ENCODE results near the gene DYNLL2. TPM values are rescaled to one million over a fixed set of nuclear protein-coding genes. Genes with fewer than 3 reads are reported as not detected.
"Not testable (repeated sequence)": the region's sequence is repeated elsewhere in the genome, so short reads cannot be mapped to it uniquely, and the experiment has no call there.

The DYNLL2 gene
- total and polyA plus RNA-seq, 9 donors = 11.0 to 51.1 (median 34.1) TPM

DNA sequence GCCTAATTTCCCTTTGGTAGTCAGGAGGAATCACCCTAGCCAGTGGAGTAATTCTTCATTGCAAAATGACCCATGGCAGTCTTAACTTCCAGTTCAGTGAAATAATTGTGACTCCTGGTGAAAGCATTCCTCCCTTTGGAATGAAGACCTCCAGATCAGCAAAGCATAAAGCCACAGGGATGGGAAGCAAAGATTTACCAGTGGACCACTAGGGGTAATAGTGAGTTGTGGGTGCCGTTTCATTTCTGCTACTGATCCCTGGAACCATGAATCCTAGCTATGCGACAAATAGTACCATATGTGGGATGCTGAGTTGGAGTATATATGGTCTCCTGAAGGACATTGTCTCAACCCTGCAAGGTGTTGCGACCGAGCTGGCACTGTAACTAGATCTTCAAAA, 13.7 kb downstream of the DYNLL2 start:
- whole genome bisulfite sequencing, 3 donors = 74 to 81% (median 75%) methylated on average over 4 of the region's 4 CpGs
- no peaks in the 10 kb centered on the region for H3K4me1 ChIP-seq (ENCODE audit: insufficient read depth)
- TF ChIP-seq POLR2A (IDR thresholded peaks at IDR 0.05) (no peak), EP300 (IDR thresholded peaks at IDR 0.05) (no peak)
- TF ChIP-seq, protein P1, sequence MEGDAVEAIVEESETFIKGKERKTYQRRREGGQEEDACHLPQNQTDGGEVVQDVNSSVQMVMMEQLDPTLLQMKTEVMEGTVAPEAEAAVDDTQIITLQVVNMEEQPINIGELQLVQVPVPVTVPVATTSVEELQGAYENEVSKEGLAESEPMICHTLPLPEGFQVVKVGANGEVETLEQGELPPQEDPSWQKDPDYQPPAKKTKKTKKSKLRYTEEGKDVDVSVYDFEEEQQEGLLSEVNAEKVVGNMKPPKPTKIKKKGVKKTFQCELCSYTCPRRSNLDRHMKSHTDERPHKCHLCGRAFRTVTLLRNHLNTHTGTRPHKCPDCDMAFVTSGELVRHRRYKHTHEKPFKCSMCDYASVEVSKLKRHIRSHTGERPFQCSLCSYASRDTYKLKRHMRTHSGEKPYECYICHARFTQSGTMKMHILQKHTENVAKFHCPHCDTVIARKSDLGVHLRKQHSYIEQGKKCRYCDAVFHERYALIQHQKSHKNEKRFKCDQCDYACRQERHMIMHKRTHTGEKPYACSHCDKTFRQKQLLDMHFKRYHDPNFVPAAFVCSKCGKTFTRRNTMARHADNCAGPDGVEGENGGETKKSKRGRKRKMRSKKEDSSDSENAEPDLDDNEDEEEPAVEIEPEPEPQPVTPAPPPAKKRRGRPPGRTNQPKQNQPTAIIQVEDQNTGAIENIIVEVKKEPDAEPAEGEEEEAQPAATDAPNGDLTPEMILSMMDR (IDR thresholded peaks at IDR 0.05) = no peak
- H3K27me3 ChIP-seq = no peaks in the 10 kb centered on the region
- no peak overlapping the region for H3K27ac ChIP-seq
- H3K4me3 ChIP-seq = no peak overlapping the region
- no peaks in the 10 kb centered on the region for H3K36me3 ChIP-seq
- no peaks in the 10 kb centered on the region for H3K9me3 ChIP-seq
- intact Hi-C loops (cut with DNase I) = no loop called here
- no peak for DNase-seq

GRCh38 chr17:58097384-58098088, 14.3 kb downstream of the DYNLL2 start:
- Histone ChIP-seq H3K4me1 (ENCODE audit: insufficient read depth) (no peaks in the 10 kb centered on the region), H3K9me3 (no peaks in the 10 kb centered on the region), H3K27me3 (no peaks in the 10 kb centered on the region), H3K4me3 (no peak overlapping the region), H3K36me3 (no peaks in the 10 kb centered on the region), H3K27ac (no peak overlapping the region)
- intact Hi-C loops (cut with DNase I) = no loop called here
- DNase-seq = no peak
- TF ChIP-seq EP300 (IDR thresholded peaks at IDR 0.05) = no peak
- TF ChIP-seq, protein P1 (IDR thresholded peaks at IDR 0.05) = no peak
- no peak for TF ChIP-seq POLR2A (IDR thresholded peaks at IDR 0.05)

DNA sequence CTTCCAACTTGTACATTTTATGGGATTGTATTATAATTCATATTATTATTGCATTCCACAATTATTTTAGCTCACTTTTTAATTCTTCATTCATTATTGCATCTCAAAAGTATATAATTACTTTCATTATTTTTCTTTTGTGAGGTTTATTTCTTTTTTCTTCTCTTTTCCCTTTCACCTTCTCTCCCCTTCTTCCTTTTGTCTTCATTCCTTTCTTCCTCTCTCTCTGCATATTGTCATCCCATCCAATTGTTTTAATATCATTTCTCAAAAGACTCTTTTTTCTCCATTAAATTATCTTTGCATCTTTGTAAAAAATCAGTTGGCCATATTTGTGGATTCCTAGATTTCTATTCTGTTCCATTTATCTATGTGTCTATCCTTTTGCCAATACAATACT, 17.3 kb downstream of the DYNLL2 start:
- no peak for DNase-seq
- Histone ChIP-seq H3K27ac (no peak overlapping the region), H3K4me3 (no peak overlapping the region), H3K36me3 (no peaks in the 10 kb centered on the region), H3K4me1 (ENCODE audit: insufficient read depth) (no peaks in the 10 kb centered on the region), H3K9me3 (no peaks in the 10 kb centered on the region), H3K27me3 (no peaks in the 10 kb centered on the region)
- TF ChIP-seq, protein P1 (IDR thresholded peaks at IDR 0.05) = no peak
- TF ChIP-seq EP300 (IDR thresholded peaks at IDR 0.05) = no peak
- TF ChIP-seq POLR2A (IDR thresholded peaks at IDR 0.05) = no peak
- intact Hi-C loops (cut with DNase I) = no loop called here

- H3K9me3 ChIP-seq; DNase-seq; H3K4me1 ChIP-seq (ENCODE audit: insufficient read depth); H3K27ac ChIP-seq; H3K36me3 ChIP-seq; intact Hi-C loops (cut with DNase I); H3K4me3 ChIP-seq; H3K27me3 ChIP-seq: not testable (repeated sequence)
Measured at GRCh38 chr17:58101898-58102297, 18.7 kb downstream of the DYNLL2 start.

DNA sequence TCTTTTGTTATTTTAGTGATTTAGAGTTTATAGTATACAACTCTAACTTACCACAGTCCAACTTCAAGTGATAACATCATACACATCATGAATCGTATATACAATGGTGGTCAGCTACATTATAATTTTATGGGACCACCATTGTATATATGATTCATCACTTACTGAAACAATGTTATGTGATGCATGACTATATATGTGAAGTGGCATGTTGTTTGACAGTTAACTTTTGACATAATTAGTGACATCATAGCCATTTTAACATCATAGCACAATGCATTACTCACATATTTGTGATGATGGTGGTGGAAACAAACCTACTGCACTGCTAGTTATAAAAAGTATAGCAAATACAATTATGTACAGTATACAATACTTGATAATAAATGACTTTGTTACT, 21.9 kb downstream of the DYNLL2 start:
- intact Hi-C loops (cut with DNase I) = no loop called here
- TF ChIP-seq POLR2A (IDR thresholded peaks at IDR 0.05) = no peak
- TF ChIP-seq, protein P1 (IDR thresholded peaks at IDR 0.05) = no peak
- TF ChIP-seq EP300 (IDR thresholded peaks at IDR 0.05) = no peak
- no peak overlapping the region for H3K4me3 ChIP-seq

More for the DNA sequence above, 21.9 kb downstream of the DYNLL2 start:
- H3K4me1 ChIP-seq (ENCODE audit: insufficient read depth) = no peaks in the 10 kb centered on the region
- 95 to 100% (median 100%) methylated on average over 1 of the region's 1 CpG for WGBS, 3 donors
- no peaks in the 10 kb centered on the region for H3K27me3 ChIP-seq
- no peaks in the 10 kb centered on the region for H3K9me3 ChIP-seq
- H3K36me3 ChIP-seq = no peaks in the 10 kb centered on the region
- H3K27ac ChIP-seq = no peak overlapping the region
- no peak for DNase-seq

Data from ovary (tissue), 9 donors.